ENCODE results near the gene ACBD5.

Gene ACBD5

DNA sequence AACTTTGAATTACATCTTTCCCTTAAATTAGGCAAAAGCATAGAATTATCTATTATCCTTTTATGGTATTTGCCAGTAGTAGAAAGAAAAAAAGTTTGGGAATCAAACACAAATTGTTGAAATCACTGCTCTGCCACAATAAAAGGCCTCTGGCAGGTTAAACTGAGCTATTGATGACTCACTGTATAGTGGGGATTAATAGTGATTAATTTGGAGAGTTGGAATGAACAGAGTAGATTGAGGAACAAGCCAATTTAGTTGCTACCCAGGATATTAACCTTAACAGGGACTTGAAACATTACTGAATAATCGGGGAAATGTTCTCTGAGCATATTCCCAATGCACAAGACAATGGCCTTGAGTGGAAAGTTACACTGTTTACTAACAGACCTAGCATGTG is 52.3 kb downstream of the ACBD5 start:
- no peak for DNase-seq (ENCODE audit: low read depth)
- TF ChIP-seq CTCF (IDR thresholded peaks at IDR 0.05; ENCODE audit: insufficient read depth, low read depth, low read length, missing control alignments): no peak
- no peak overlapping the region for H3K4me3 ChIP-seq (ENCODE audit: low read depth, low read length)

DNA sequence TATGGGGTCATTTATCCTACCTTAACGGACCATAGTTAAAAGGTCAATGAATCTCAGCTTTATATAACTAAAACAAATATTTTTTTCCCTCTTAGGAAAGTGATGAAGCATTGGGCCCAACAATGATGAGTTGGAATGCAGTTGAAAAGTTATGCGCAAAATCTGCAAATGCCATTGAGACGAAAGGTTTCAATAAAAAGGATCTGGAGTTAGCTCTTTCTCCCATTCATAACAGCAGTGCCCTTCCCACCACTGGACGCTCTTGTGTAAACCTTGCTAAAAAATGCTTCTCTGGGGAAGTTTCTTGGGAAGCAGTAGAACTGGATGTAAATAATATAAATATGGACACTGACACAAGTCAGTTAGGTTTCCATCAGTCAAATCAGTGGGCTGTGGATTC is 70.7 kb downstream of the ACBD5 start:
- no peak overlapping the region for H3K4me3 ChIP-seq (ENCODE audit: low read depth, low read length)
- TF ChIP-seq CTCF (IDR thresholded peaks at IDR 0.05; ENCODE audit: insufficient read depth, low read depth, low read length, missing control alignments): no peak
- no peak for DNase-seq (ENCODE audit: low read depth)

- no peak for TF ChIP-seq CTCF (IDR thresholded peaks at IDR 0.05; ENCODE audit: insufficient read depth, low read depth, low read length, missing control alignments)
- no peak overlapping the region for H3K4me3 ChIP-seq (ENCODE audit: low read depth, low read length)
- no peak for DNase-seq (ENCODE audit: low read depth)
Measured at GRCh38 chr10:27158421-27158820, 82.2 kb downstream of the ACBD5 start.

DNA sequence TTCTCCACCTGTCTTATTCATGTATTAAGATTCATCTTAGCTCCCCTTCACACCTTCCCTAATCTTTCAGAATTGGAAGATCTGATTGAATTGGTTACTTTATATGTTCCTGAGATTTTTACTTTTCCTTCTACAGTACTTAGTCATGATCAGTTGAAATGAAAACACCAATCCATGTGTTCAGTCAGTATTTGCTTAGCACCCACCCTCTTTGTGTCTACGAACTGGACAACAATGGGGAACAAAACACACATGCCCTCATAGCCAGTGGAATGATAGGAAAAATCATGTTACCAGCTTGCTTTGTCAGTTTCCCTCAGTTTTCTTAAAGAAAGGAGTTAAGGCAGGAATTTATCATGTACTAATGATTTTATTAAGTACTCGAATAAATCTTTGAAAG is 83.4 kb downstream of the ACBD5 start:
- peak overlapping the region; percentile 80 for H3K4me3 ChIP-seq (ENCODE audit: low read depth, low read length)
- TF ChIP-seq CTCF (IDR thresholded peaks at IDR 0.05; ENCODE audit: insufficient read depth, low read depth, low read length, missing control alignments): no peak
- no peak for DNase-seq (ENCODE audit: low read depth)

DNA sequence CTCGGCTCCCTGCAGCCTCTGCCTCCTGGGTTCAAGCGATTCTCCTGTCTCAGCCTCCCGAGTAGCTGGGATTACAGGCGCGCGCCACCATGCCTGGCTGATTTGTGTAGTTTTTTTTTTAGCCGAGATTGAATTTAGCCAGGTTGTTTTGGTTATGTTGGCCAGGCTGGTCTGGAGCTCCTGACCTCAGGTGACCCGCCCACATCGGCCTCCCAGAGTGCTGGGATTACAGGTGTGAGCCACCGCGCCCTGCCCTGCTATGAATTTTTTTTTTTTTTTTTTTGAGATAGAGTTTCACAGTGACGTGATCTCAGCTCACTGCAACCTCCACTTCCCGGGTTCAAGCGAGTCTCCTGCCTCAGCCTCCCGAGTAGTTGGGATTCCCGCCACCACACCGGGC is 84.0 kb downstream of the ACBD5 start:
- peak; percentile 13 for DNase-seq (ENCODE audit: low read depth)
- H3K4me3 ChIP-seq (ENCODE audit: low read depth, low read length): peak overlapping the region; percentile 80

DNA sequence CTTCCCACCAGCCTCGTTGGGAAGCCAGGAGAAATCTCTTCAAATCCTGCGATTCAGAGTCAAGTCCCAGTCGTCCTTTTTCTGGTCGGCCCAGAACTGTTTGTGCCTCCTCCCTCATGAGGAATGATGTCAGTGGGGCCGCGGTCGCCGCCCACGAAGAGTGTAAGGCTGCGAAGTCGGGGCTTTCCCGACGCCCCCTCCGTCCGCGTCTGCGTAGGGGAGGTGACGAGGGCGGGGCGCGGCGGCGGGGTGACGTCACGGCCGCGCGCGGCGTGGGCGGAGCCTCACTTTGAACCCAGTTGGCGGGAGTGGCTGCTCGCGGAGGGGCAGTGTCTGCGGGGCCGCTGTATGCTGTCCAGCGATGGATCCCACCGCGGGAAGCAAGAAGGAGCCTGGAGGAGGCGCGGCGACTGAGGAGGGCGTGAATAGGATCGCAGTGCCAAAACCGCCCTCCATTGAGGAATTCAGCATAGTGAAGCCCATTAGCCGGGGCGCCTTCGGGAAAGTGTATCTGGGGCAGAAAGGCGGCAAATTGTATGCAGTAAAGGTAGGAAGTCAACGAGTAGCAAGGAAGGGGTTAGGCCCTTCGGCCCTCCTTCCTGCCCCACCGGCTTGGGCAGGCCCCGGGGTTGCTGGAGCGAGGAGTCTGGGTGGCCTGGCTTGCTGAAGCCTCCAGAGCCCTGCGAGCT is 85.4 kb downstream of the ACBD5 start, which contains the start of gene MASTL:
Gene MASTL, plus strand, starts transcription at position 287 of the 689 bp plus-strand sequence. Its CDS starts 75 bp downstream, at position 362.
- DNase-seq (ENCODE audit: low read depth): peak; percentile 97
- peak within 1 kb of the TSS; percentile 80 for H3K4me3 ChIP-seq (ENCODE audit: low read depth, low read length)
- no peak for TF ChIP-seq CTCF (IDR thresholded peaks at IDR 0.05; ENCODE audit: insufficient read depth, low read depth, low read length, missing control alignments)

DNA sequence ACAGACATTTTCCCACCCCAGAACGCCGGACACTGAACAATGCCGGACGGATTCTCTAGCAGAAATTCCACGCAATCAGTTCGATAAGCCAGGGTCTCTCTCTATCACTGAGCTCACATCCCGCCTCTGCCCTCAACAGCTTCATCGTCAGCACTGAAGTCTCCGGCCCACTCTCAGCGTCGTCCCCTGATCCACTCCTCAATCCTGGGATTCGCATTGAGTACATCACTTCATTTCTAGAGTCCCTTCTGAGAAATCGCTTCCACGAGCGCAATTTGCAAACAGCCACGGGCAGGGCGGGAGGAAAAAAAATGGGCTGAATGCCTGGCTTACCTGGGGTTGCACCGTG is 86.8 kb downstream of the ACBD5 start:
- TF ChIP-seq CTCF (IDR thresholded peaks at IDR 0.05; ENCODE audit: insufficient read depth, low read depth, low read length, missing control alignments): no peak
- peak overlapping the region; percentile 80 for H3K4me3 ChIP-seq (ENCODE audit: low read depth, low read length)
- peak; percentile 33 for DNase-seq (ENCODE audit: low read depth)
